OCI-LY7 (cell line): ENCODE data around the gene SPAG9. TPM values are rescaled to one million over a fixed set of nuclear protein-coding genes. Genes with fewer than 3 reads are reported as not detected.

Experiments used
- BruUV-seq: library from RNA; stranded (reverse); fragments of 400-500 nt; replicated peaks from 2 replicates; lab custom pipeline; 2021; lab: Mats Ljungman, UMichigan
- CTCF ChIA-PET: fragments of 300-600 bp; sonication (Branson Sonifier 250); formaldehyde crosslinking; loops from one replicate; lab custom pipeline; 2022; ENCODE audit warnings: antibody characterized with exemption; ENCODE audit not compliant: unreplicated experiment; lab: Charles Lee
- POLR2A ChIA-PET: fragments of 300-600 bp; sonication (Branson Sonifier 250); formaldehyde crosslinking; loops from one replicate; lab custom pipeline; 2022; ENCODE audit warnings: antibody characterized with exemption; lab: Charles Lee
- DNase-seq: peaks from one replicate; pipeline ENCODE4 v3.0.0-alpha.2; 2015; ENCODE audit warnings: low spot score
- H2AFZ ChIP-seq: fragments of 200-600 bp; sonication (generic), shearing (Covaris generic); 2 replicates; pipeline ENCODE4 v1.6.1; 2014; ENCODE audit warnings: mild to moderate bottlenecking, antibody characterized with exemption, low read length, moderate library complexity
- H3K27ac ChIP-seq: fragments of 200-600 bp; sonication (generic); 2 replicates; pipeline ENCODE4 v1.5.1; 2014; ENCODE audit warnings: mixed run types, low read depth, mild to moderate bottlenecking, moderate library complexity, low read length, inconsistent platforms; ENCODE audit not compliant: poor library complexity, severe bottlenecking
- H3K36me3 ChIP-seq: fragments of 200-600 bp; sonication (generic); 2 replicates; pipeline ENCODE4 v1.6.1; 2014; ENCODE audit warnings: mild to moderate bottlenecking, antibody characterized with exemption, low read length, moderate library complexity, mixed read lengths; ENCODE audit not compliant: insufficient read depth
- H3K4me1 ChIP-seq: fragments of 200-600 bp; sonication (generic); 2 replicates; pipeline ENCODE4 v1.5.1; 2014; ENCODE audit warnings: mild to moderate bottlenecking, low read length; ENCODE audit not compliant: insufficient read depth, poor library complexity, severe bottlenecking
- H3K4me2 ChIP-seq: fragments of 200-600 bp; sonication (generic); 2 replicates; pipeline ENCODE4 v1.6.1; 2014; ENCODE audit warnings: mild to moderate bottlenecking, low read length
- H3K4me3 ChIP-seq: fragments of 200-600 bp; sonication (generic); 2 replicates; pipeline ENCODE4 v1.5.1; 2014; ENCODE audit warnings: mild to moderate bottlenecking, low read depth, low read length; ENCODE audit not compliant: poor library complexity, severe bottlenecking
- H3K79me2 ChIP-seq: fragments of 200-600 bp; sonication (generic); 2 replicates; pipeline ENCODE4 v1.6.1; 2016; ENCODE audit warnings: low read depth, mild to moderate bottlenecking, low read length, moderate library complexity, mixed read lengths; ENCODE audit not compliant: insufficient read depth
- H3K9me2 ChIP-seq: fragments of 200-600 bp; sonication (generic); 2 replicates; pipeline ENCODE4 v1.6.1; 2016; ENCODE audit warnings: mild to moderate bottlenecking, low read length, mixed read lengths; ENCODE audit not compliant: insufficient read depth
- H3K9me3 ChIP-seq: fragments of 200-600 bp; sonication (generic); 2 replicates; pipeline ENCODE4 v1.6.1; 2014; ENCODE audit warnings: mild to moderate bottlenecking, mixed run types, low read length, mixed read lengths
- H4K20me1 ChIP-seq: fragments of 200-600 bp; sonication (generic); 2 replicates; pipeline ENCODE4 v1.6.1; 2014; ENCODE audit warnings: mild to moderate bottlenecking, antibody characterized with exemption, low read length, moderate library complexity, mixed read lengths; ENCODE audit not compliant: insufficient read depth
- CTCF ChIP-seq: fragments of 200-600 bp; sonication (generic); conservative IDR thresholded peaks from 2 replicates; pipeline ENCODE4 v1.5.1; 2014; ENCODE audit warnings: mild to moderate bottlenecking, antibody characterized with exemption, low read length, moderate library complexity, mixed read lengths
- EZH2phosphoT487 ChIP-seq: fragments of 200-600 bp; sonication (generic); IDR thresholded peaks from 2 replicates; pipeline ENCODE4 v1.6.1; 2018; ENCODE audit warnings: low read depth, borderline replicate concordance, mild to moderate bottlenecking, mixed run types, antibody characterized with exemption, low read length, moderate library complexity, mixed read lengths
- intact Hi-C: fragments of 100-400 bp; cut with micrococcal nuclease; formaldehyde crosslinking; loops from one replicate; pipeline ENCODE4 v1.10.0; 2022; ENCODE audit not compliant: unreplicated experiment
- total RNA-seq, 2 experiments: library from RNA; depleted of rRNA in 1 of 2; stranded (reverse); fragments of >200 nt in 1 of 2; shearing (Covaris generic) in 1 of 2; gene quantifications; 2 replicates each; pipeline ENCODE4 v1.2.3, GENCODE V29; 2014 to 2022

SPAG9 gene
- total RNA-seq, 2 experiments from 2014 or later = 75.5 to 78.9 TPM

DNA sequence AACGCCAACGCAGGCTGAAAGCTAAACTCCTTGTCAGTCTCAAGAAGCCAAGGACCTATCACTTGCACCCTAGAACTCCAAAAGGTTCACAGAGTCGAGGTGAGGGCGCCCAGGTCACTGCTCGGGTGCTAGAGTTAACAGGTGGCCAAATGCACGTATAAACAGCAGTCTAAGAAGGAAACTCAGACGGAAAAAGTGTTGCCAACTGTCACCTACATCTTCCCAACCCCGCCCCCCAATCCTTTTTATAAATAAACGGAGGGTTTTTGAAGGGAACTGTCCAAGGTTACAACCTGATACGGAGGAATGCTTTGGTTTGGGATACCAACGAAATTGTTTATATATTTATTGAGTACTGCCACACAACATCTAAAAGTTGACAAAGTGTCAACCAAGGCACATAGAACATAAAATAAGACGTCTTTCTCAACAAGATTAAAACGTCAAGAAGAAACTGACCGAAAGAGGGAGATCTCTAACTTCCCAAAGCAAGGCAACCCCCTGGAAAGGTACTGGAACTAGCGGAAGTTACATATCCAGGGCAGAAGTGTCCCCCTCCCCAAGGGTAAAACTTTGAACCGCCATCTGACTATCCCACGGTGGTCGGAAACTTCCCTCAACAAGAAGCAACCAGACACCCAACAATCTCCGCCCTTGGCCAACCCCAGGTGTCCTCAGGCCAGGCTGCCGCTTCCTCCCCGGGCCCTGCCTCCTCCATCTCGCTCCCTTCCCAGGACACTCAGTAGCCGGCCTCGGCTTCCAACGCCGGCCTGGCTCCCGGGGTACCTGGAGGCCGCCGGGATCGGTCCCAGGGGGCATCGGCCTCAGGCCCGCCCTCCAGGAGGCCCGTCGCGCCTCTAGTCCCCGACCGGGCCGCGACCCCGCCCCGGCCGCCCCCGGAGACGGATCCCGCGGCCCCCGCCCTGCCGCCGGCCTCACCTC, 982 bp downstream of the SPAG9 start:
- H3K4me1 ChIP-seq = peaks cover 38% of the 10 kb centered on the region
- BruUV-seq = no TSS peak
- H4K20me1 ChIP-seq = peaks cover 26% of the 10 kb centered on the region
- POLR2A ChIA-PET = interaction anchor here (0.7 to 1.7 kb wide), 17 partner anchors 9 to 765 kb away, joined by 3 to 10 read pairs (median 4); partner anchors contain the start of gene NME1
- peak overlapping the region; percentile 100 for H3K4me3 ChIP-seq
- H3K36me3 ChIP-seq = peaks cover 16% of the 10 kb centered on the region
- intact Hi-C loops = loop anchor here (1.0 to 5.0 kb wide), 2 partner anchors 34 to 252 kb away; partner anchors contain the start of genes NME1 and TOB1
- no peaks in the 10 kb centered on the region for H3K9me3 ChIP-seq
- peak; percentile 75 for DNase-seq
- H2AFZ ChIP-seq = no peak overlapping the region; the same call in 1 of the 2 replicates
- peaks cover 55% of the 10 kb centered on the region for H3K79me2 ChIP-seq
- H3K27ac ChIP-seq = peak overlapping the region; percentile 87
- H3K9me2 ChIP-seq = no peaks in the 10 kb centered on the region
- TF ChIP-seq EZH2phosphoT487 (no peak), CTCF (no peak)
- H3K4me2 ChIP-seq = peak overlapping the region; percentile 100
- CTCF ChIA-PET = interaction anchor here (0.6 to 0.9 kb wide), 2 partner anchors 9 to 410 kb away, joined by 3 to 4 read pairs; no protein-coding TSS in a partner anchor

DNA sequence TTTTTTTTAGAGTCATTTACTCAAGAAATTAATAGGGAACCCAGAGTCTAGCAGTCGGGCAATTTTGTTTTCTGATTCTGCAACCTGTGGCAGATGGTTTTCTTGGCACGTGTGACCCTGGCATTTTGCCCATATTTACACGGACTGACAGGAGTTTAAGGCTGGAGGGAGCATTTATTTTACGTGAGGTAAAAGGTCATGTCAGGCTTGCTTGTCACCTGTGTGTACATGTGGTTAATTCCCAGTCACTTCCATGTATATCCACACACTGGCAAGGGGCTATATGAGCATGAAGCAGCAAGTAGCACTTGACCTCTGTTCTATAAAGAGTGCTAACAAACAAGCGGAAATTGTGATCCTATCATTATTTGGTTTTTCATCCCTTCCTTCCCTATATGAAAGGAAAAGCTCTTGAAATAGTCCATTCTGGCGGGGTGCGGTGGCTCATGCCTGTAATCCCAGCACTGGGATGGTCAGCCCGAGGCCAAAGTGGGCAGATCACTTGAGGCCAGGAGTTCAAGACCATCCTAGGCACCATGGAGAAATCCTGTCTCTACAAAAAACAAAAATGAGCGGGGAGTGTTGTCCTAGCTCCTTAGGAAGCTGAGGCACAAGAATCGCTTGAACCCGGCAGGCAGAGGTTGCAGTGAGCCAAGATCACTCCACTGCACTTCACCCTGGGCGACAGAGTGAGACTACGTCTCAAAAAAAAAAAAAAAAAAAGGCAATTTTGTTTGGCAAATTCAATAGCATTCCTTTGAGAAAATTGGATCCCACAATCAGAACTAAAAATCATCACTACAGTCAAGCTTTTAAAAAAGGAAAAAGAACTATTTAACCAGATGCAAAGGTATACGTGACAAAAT, 2.1 kb downstream of the SPAG9 start:
- Histone ChIP-seq H2AFZ (no peak overlapping the region), H3K4me2 (peak overlapping the region; percentile 100), H3K4me1 (peaks cover 38% of the 10 kb centered on the region), H3K79me2 (peaks cover 66% of the 10 kb centered on the region), H4K20me1 (peaks cover 26% of the 10 kb centered on the region), H3K36me3 (peaks cover 16% of the 10 kb centered on the region), H3K9me3 (no peaks in the 10 kb centered on the region), H3K9me2 (no peaks in the 10 kb centered on the region), H3K4me3 (peak overlapping the region; percentile 100), H3K27ac (peak overlapping the region; percentile 87)
- TF ChIP-seq CTCF = no peak
- no peak for TF ChIP-seq EZH2phosphoT487
- DNase-seq = peak; percentile 41
- ChIA-PET CTCF (no interaction called here), POLR2A (interaction anchor here (0.6 to 1.0 kb wide), 8 partner anchors 8 to 261 kb away, joined by 3 to 10 read pairs (median 4); no protein-coding TSS in a partner anchor)
- intact Hi-C loops = no loop called here
- TSS peak; percentile 64 for BruUV-seq
